K562 (cell line): ENCODE measurements around the gene ZNF350. TPM values are rescaled to one million over a fixed set of nuclear protein-coding genes. Genes with fewer than 3 reads are reported as not detected.
"Not testable (repeated sequence)": the region's sequence is repeated elsewhere in the genome, so short reads cannot be mapped to it uniquely, and the experiment has no call there.

Source experiments
- ATAC-seq: fragments of 200-7000 bp; cut with Tn5 transposase; 3 replicates; pipeline ENCODE4 v1.9.1; 2020; ENCODE audit warnings: moderate library complexity
- BruUV-seq: library from RNA; stranded (reverse); fragments of 400-500 nt; replicated peaks from 2 replicates; lab custom pipeline; 2021; lab: Mats Ljungman, UMichigan
- CTCF ChIA-PET: fragments of 300-600 bp; formaldehyde crosslinking; extraction: SDS; loops from one replicate; lab custom pipeline; 2021; ENCODE audit warnings: low intra/inter-chr PET ratio; lab: Yijun Ruan, JAX
- POLR2A ChIA-PET: fragments of 300-600, 350-650 bp; sonication (Branson Sonifier 250); formaldehyde crosslinking; extraction: SDS; loops from one replicate; lab custom pipeline; 2021; ENCODE audit warnings: antibody characterized with exemption, inconsistent platforms; lab: Yijun Ruan, JAX
- DNase-seq, 4 experiments: peaks; one replicate each; pipeline versions ENCODE4 v3.0.0 to v3.0.0-alpha.2; 2011 to 2018; ENCODE audit warnings: low spot score in 3 of 4, mixed read lengths in 3 of 4; ENCODE audit errors: extremely low read depth in 1 of 4
- FAIRE-seq: peaks from 2 replicates; lab custom pipeline; 2011; peaks lifted over from hg19 to GRCh38; lab: Jason Lieb, UNC
- H2AFZ ChIP-seq: 2 replicates; pipeline ENCODE4 v1.6.0; 2011; ENCODE audit warnings: low read depth, low read length, control low read depth, inconsistent platforms
- H3K27ac ChIP-seq: fragments of 200-600 bp; 3 replicates; pipeline ENCODE4 v1.8.0; 2011; ENCODE audit warnings: low read depth, mild to moderate bottlenecking, control low read depth, inconsistent platforms, low read length, moderate library complexity, mixed read lengths; ENCODE audit errors: extremely low read depth
- H3K27me3 ChIP-seq, 2 experiments: fragments of 300-600 bp in 1 of 2; 2 replicates in 1 of 2; 3 replicates in 1 of 2; pipeline versions ENCODE4 v1.6.0 to v1.8.0; 2011; ENCODE audit warnings: inconsistent platforms in 2 of 2, low read length in 2 of 2, mild to moderate bottlenecking in 1 of 2, mixed read lengths in 1 of 2, moderate library complexity in 1 of 2; ENCODE audit not compliant: control insufficient read depth in 2 of 2, insufficient read depth in 2 of 2
- H3K36me3 ChIP-seq: fragments of 300-600 bp; 3 replicates; pipeline ENCODE4 v1.8.0; 2011; ENCODE audit warnings: mild to moderate bottlenecking, low read length, inconsistent platforms; ENCODE audit not compliant: control insufficient read depth, insufficient read depth
- H3K4me1 ChIP-seq, 2 experiments: fragments of 200-600 bp in 1 of 2; replicated peaks in 1 of 2; 2 replicates in 1 of 2; 3 replicates in 1 of 2; pipeline versions ENCODE4 v1.5.1 to v1.8.0; 2011; ENCODE audit warnings: inconsistent platforms in 2 of 2, low read length in 2 of 2, mild to moderate bottlenecking in 1 of 2, mixed read lengths in 1 of 2, moderate library complexity in 1 of 2; ENCODE audit not compliant: control insufficient read depth in 2 of 2, insufficient read depth in 2 of 2
- H3K4me2 ChIP-seq: 2 replicates; pipeline ENCODE4 v1.6.1; 2011; ENCODE audit warnings: low read length, control low read depth, inconsistent platforms, mixed read lengths; ENCODE audit not compliant: insufficient read depth
- H3K4me3 ChIP-seq: fragments of 200-600 bp; sonication (generic), shearing (Covaris generic); 2 replicates; pipeline ENCODE4 v1.5.1; 2016; ENCODE audit warnings: control low read depth, inconsistent platforms
- H3K79me2 ChIP-seq: fragments of 200-600 bp; 3 replicates; pipeline ENCODE4 v1.8.0; 2011; ENCODE audit warnings: low read length, inconsistent platforms; ENCODE audit not compliant: control insufficient read depth, insufficient read depth
- H3K9ac ChIP-seq, 2 experiments: 2 replicates each; pipeline versions ENCODE4 v1.6.0 to v1.6.1; 2011; ENCODE audit warnings: low read depth in 2 of 2, low read length in 2 of 2, control low read depth in 1 of 2, inconsistent platforms in 1 of 2, mild to moderate bottlenecking in 1 of 2, mixed read lengths in 1 of 2; ENCODE audit not compliant: insufficient read depth in 1 of 2
- H3K9me1 ChIP-seq: one replicate; pipeline ENCODE4 v1.6.0; 2011; ENCODE audit warnings: inconsistent platforms, mild to moderate bottlenecking, low read length, moderate library complexity; ENCODE audit not compliant: control insufficient read depth, insufficient read depth
- H3K9me3 ChIP-seq: replicated peaks from 2 replicates; pipeline ENCODE4 v1.5.1; 2011; ENCODE audit warnings: low read depth, low read length, inconsistent platforms; ENCODE audit not compliant: control insufficient read depth, insufficient read depth
- H4K20me1 ChIP-seq: replicated peaks from 2 replicates; pipeline ENCODE4 v1.6.1; 2011; ENCODE audit warnings: low read length, inconsistent platforms, mixed read lengths; ENCODE audit not compliant: control insufficient read depth, insufficient read depth
- CXXC5 ChIP-seq: fragments of 250-450 bp; sonication (Bioruptor Pico); IDR thresholded peaks from 2 replicates; pipeline ENCODE4 v1.8.0; 2022; ENCODE audit warnings: inconsistent platforms, mild to moderate bottlenecking, moderate library complexity
- MEIS2 ChIP-seq: fragments of 450-650 bp; IDR thresholded peaks from 2 replicates; pipeline ENCODE4 v1.6.1; 2014; ENCODE audit warnings: mild to moderate bottlenecking; ENCODE audit not compliant: partially characterized antibody
- PBX2 ChIP-seq, 2 experiments: IDR thresholded peaks in 1 of 2; conservative IDR thresholded peaks in 1 of 2; 2 replicates each; pipeline ENCODE4 v1.6.1; 2016; ENCODE audit warnings: low read depth in 2 of 2, mild to moderate bottlenecking in 1 of 2, missing compliant biosample characterization in 1 of 2, missing genetic modification characterization in 1 of 2, moderate library complexity in 1 of 2
- PRDM10 ChIP-seq: fragments of 450-650 bp; IDR thresholded peaks from 2 replicates; pipeline ENCODE4 v1.6.1; 2018; ENCODE audit not compliant: partially characterized antibody
- SMAD4 ChIP-seq: fragments of 250-450 bp; sonication (Bioruptor Pico); conservative IDR thresholded peaks from 2 replicates; pipeline ENCODE4 v1.8.0; 2021; ENCODE audit warnings: inconsistent platforms, mild to moderate bottlenecking, moderate library complexity
- TRIM24 ChIP-seq, 2 experiments: fragments of 450-650 bp; IDR thresholded peaks; 2 replicates each; pipeline ENCODE4 v1.6.1; 2016
- ZBTB11 ChIP-seq, 3 experiments: fragments of 200-800 bp in 1 of 3; fragments of 250-450 bp in 1 of 3; fragments of 450-650 bp in 1 of 3; sonication (Bioruptor Pico) in 1 of 3; sonication (Bioruptor generic) in 1 of 3; formaldehyde crosslinking in 1 of 3; IDR thresholded peaks; 2 replicates each; pipeline versions ENCODE4 v1.6.1 to v1.8.0; 2016 to 2022; ENCODE audit warnings: mild to moderate bottlenecking in 2 of 3, missing genetic modification characterization in 2 of 3, missing compliant biosample characterization in 1 of 3, moderate library complexity in 1 of 3
- ZNF175 ChIP-seq: fragments of 200-800 bp; sonication (Bioruptor generic); IDR thresholded peaks from 2 replicates; pipeline ENCODE4 v1.6.1; 2016; ENCODE audit warnings: low read depth, mild to moderate bottlenecking, missing genetic modification characterization, missing compliant biosample characterization
- WGBS: fragments of 100-300 bp; shearing (Covaris generic); methylation state at CpG from one replicate; pipeline ENCODE4 v1.1.6; 2016; ENCODE audit warnings: low coverage, mixed read lengths; ENCODE audit not compliant: insufficient coverage; ENCODE audit errors: missing lambda C conversion rate; 5-methylcytosine and 5-hydroxymethylcytosine counted together
- in situ Hi-C: fragments of 300-500 bp; cut with MboI; formaldehyde crosslinking; loops from 4 replicates; pipeline ENCODE4 v1.15.0; 2018; ENCODE audit warnings: inconsistent platforms, mixed read lengths
- intact Hi-C: fragments of 100-400 bp; cut with micrococcal nuclease; formaldehyde crosslinking; loops from 2 replicates; pipeline ENCODE4 v1.14.2; 2022
- polyA plus RNA-seq, 8 experiments: library from polyadenylated mRNA; depleted of rRNA in 4 of 8; stranded (reverse) in 5 of 8; unstranded in 3 of 8; fragments of >200 nt; fragmentation: Nextera tagmentation in 2 of 8; fragmentation: Illumina TruSeq in 1 of 8; extraction: Ambion mirVana in 2 of 8; extraction: Trizol in 1 of 8; gene quantifications; 2 replicates each; pipeline versions ENCODE4 v1.2.1 to v1.2.3, GENCODE V29; 2011 to 2014; ENCODE audit warnings: inconsistent platforms in 1 of 8, missing spikeins in 1 of 8
- total RNA-seq, 7 experiments: library from RNA; depleted of rRNA in 6 of 7; stranded (reverse); fragments of >200 nt in 6 of 7; fragmentation: Illumina TruSeq in 2 of 7; extraction: Trizol in 2 of 7; gene quantifications; 2 replicates each; pipeline versions ENCODE4 v1.2.1 to v1.2.3, GENCODE V29; 2011 to 2021; ENCODE audit warnings: low replicate concordance in 1 of 7

Gene ZNF350
- total and polyA plus RNA-seq, 9 of the 15 experiments (the other 6 are each of a cell fraction or from before 2014, with no cell fraction given): 1.7 to 4.8 (median 2.9) TPM

GRCh38 chr19:51960621-51961233 is 25.9 kb downstream of the ZNF350 start:
- H3K9ac ChIP-seq; POLR2A ChIA-PET; H3K9me3 ChIP-seq; H3K36me3 ChIP-seq; H3K79me2 ChIP-seq; H4K20me1 ChIP-seq; in situ Hi-C loops; CTCF ChIA-PET; BruUV-seq; intact Hi-C loops; H3K27me3 ChIP-seq; H3K4me3 ChIP-seq; ATAC-seq; H3K9me1 ChIP-seq; TF ChIP-seq PBX2 (CRISPR knock-in tag; IDR thresholded peaks at IDR 0.05; ENCODE audit: low read depth): not testable (repeated sequence)
- DNase-seq (peak in 2 of 4 experiments; percentile 23 to 65), FAIRE-seq (peak; percentile 37)
- WGBS: 2% methylated on average over 7 of the region's 7 CpGs
- Histone ChIP-seq H3K4me1 (peaks cover 0 to 16% of the 10 kb centered on the region in 2 experiments; a peak in 3 of 5 replicates), H3K27ac (0 out of 3 replicates have a peak overlapping the region, but pooled peaks have one; percentile 11), H3K4me2 (peak overlapping the region; percentile 20; the same call in 1 of the 2 replicates), H2AFZ (peak overlapping the region; percentile 30; the same call in 1 of the 2 replicates)
- TF ChIP-seq SMAD4 (CRISPR knock-in tag) (peak; percentile 74), ZBTB11 (CRISPR knock-in tag; IDR thresholded peaks at IDR 0.05) (peak in 1 of 3 experiments; percentile 34; a peak in 1 of 6 replicates), CXXC5 (peak; percentile 59), PRDM10 (peak; percentile 63), ZNF175 (peak; percentile 73), TRIM24 (IDR thresholded peaks at IDR 0.05) (peak; percentile 74 to 76; a peak in 3 of 4 replicates), PBX2 (tag; conservative IDR thresholded peaks at IDR 0.05; ENCODE audit: low read depth) (peak; percentile 43), MEIS2 (peak; percentile 74)
